Neural cell (in vitro differentiated cells): Measurements from ENCODE around the gene CYP1A2. TPM values are rescaled to one million over a fixed set of nuclear protein-coding genes. Genes with fewer than 3 reads are reported as not detected.
"Not testable (repeated sequence)": the region's sequence is repeated elsewhere in the genome, so short reads cannot be mapped to it uniquely, and the experiment has no call there.

Source experiments
- H2AFZ ChIP-seq: fragments of 200-600, 300-800 bp; sonication (generic), shearing (Covaris generic); 2 replicates; pipeline ENCODE4 v1.6.0; 2014; ENCODE audit warnings: low read depth, mild to moderate bottlenecking, antibody characterized with exemption, low read length, moderate library complexity
- H3F3A ChIP-seq: fragments of 200-600 bp; shearing (Covaris generic); 2 replicates; pipeline ENCODE4 v1.6.1; 2016; ENCODE audit warnings: mild to moderate bottlenecking, moderate library complexity, mixed read lengths, antibody characterized with exemption, low read length; ENCODE audit not compliant: insufficient read depth, poor library complexity, severe bottlenecking
- H3K27ac ChIP-seq: fragments of 200-600, 300-800 bp; sonication (generic), shearing (Covaris generic); 2 replicates; pipeline ENCODE4 v1.5.1; 2014; ENCODE audit warnings: mild to moderate bottlenecking, low read length, moderate library complexity
- H3K27me3 ChIP-seq: fragments of 300-800, 200-600 bp; sonication (generic), shearing (Covaris generic); 2 replicates; pipeline ENCODE4 v1.6.0; 2014; ENCODE audit warnings: mild to moderate bottlenecking, low read depth, low read length, moderate library complexity; ENCODE audit not compliant: insufficient read depth
- H3K36me3 ChIP-seq: fragments of 300-800, 200-600 bp; sonication (generic), shearing (Covaris generic); 2 replicates; pipeline ENCODE4 v1.5.1; 2014; ENCODE audit warnings: mild to moderate bottlenecking, antibody characterized with exemption, low read length, moderate library complexity; ENCODE audit not compliant: insufficient read depth
- H3K4me2 ChIP-seq: fragments of 300-800, 200-600 bp; sonication (generic), shearing (Covaris generic); 2 replicates; pipeline ENCODE4 v1.6.0; 2014; ENCODE audit warnings: mild to moderate bottlenecking, low read length
- H3K4me3 ChIP-seq: fragments of 300-800, 200-600 bp; sonication (generic), shearing (Covaris generic); 2 replicates; pipeline ENCODE4 v1.5.1; 2014; ENCODE audit warnings: mild to moderate bottlenecking, low read length, moderate library complexity
- H3K79me2 ChIP-seq: fragments of 200-600 bp; shearing (Covaris generic); replicated peaks from 2 replicates; pipeline ENCODE4 v1.6.0; 2014; ENCODE audit warnings: mild to moderate bottlenecking, low read length, moderate library complexity; ENCODE audit not compliant: insufficient read depth
- H3K9ac ChIP-seq: fragments of 300-800, 200-600 bp; sonication (generic), shearing (Covaris generic); 2 replicates; pipeline ENCODE4 v1.6.1; 2016; ENCODE audit warnings: mild to moderate bottlenecking, low read length, mixed read lengths
- H3K9me2 ChIP-seq: fragments of 200-600 bp; shearing (Covaris generic); 2 replicates; pipeline ENCODE4 v1.6.1; 2016; ENCODE audit warnings: mild to moderate bottlenecking, low read length, mixed read lengths; ENCODE audit not compliant: insufficient read depth
- H3K9me3 ChIP-seq: fragments of 200-600, 300-800 bp; sonication (generic), shearing (Covaris generic); 2 replicates; pipeline ENCODE4 v1.6.1; 2016; ENCODE audit warnings: mild to moderate bottlenecking, mixed run types, low read length, moderate library complexity, mixed read lengths
- H4K20me1 ChIP-seq: fragments of 200-600 bp; shearing (Covaris generic); 2 replicates; pipeline ENCODE4 v1.6.1; 2016; ENCODE audit warnings: mild to moderate bottlenecking, mixed run types; ENCODE audit not compliant: insufficient read depth
- CTCF ChIP-seq: fragments of 450-650 bp; IDR thresholded peaks from 2 replicates; pipeline ENCODE4 v1.5.1; 2014; ENCODE audit warnings: antibody characterized with exemption, mild to moderate bottlenecking, moderate library complexity; ENCODE audit not compliant: poor library complexity, severe bottlenecking
- EP300 ChIP-seq: fragments of 450-650 bp; conservative IDR thresholded peaks from 2 replicates; pipeline ENCODE4 v1.6.1; 2014; ENCODE audit warnings: antibody characterized with exemption, mild to moderate bottlenecking, moderate library complexity; ENCODE audit not compliant: poor library complexity, severe bottlenecking
- EZH2 ChIP-seq: fragments of 200-600, 300-800 bp; shearing (Covaris generic), sonication (generic); IDR thresholded peaks from 2 replicates; pipeline ENCODE4 v1.6.1; 2014; ENCODE audit warnings: antibody characterized with exemption, low read length, borderline replicate concordance, mild to moderate bottlenecking; ENCODE audit not compliant: insufficient read depth, poor library complexity, severe bottlenecking
- MXI1 ChIP-seq: fragments of 450-650 bp; conservative IDR thresholded peaks from 2 replicates; pipeline ENCODE4 v1.6.1; 2014; ENCODE audit warnings: antibody characterized with exemption, mild to moderate bottlenecking; ENCODE audit not compliant: poor library complexity, severe bottlenecking
- POLR2AphosphoS5 ChIP-seq: IDR thresholded peaks from 2 replicates; pipeline ENCODE4 v1.6.1; 2012
- RAD21 ChIP-seq: fragments of 450-650 bp; conservative IDR thresholded peaks from 2 replicates; pipeline ENCODE4 v1.6.1; 2014; ENCODE audit warnings: antibody characterized with exemption, mild to moderate bottlenecking, moderate library complexity
- REST ChIP-seq: IDR thresholded peaks from 2 replicates; pipeline ENCODE4 v1.6.1; 2012; ENCODE audit warnings: borderline replicate concordance
- SMC3 ChIP-seq: fragments of 450-650 bp; conservative IDR thresholded peaks from 2 replicates; pipeline ENCODE4 v1.6.1; 2014; ENCODE audit warnings: antibody characterized with exemption, mild to moderate bottlenecking, moderate library complexity; ENCODE audit not compliant: poor library complexity
- TAF1 ChIP-seq: IDR thresholded peaks from 2 replicates; pipeline ENCODE4 v1.6.1; 2012; ENCODE audit warnings: low read depth
- polyA plus RNA-seq: library from polyadenylated mRNA; depleted of rRNA; stranded (reverse); fragments of >200 nt; gene quantifications from 2 replicates; pipeline ENCODE4 v1.2.3, GENCODE V29; 2014

CYP1A2 gene
- polyA plus RNA-seq, 1 donor from 2014 or later, result not detected

- H3F3A ChIP-seq, result no peaks in the 10 kb centered on the region
- H3K9me2 ChIP-seq, result no peaks in the 10 kb centered on the region
- TF ChIP-seq MXI1 (no peak), SMC3 (no peak), CTCF (no peak), EP300 (no peak), POLR2AphosphoS5 (no peak), REST (no peak), RAD21 (no peak), EZH2 (no peak), TAF1 (no peak)
- H3K27ac ChIP-seq, result no peak overlapping the region
- no peaks in the 10 kb centered on the region for H3K27me3 ChIP-seq
- H4K20me1 ChIP-seq, result no peaks in the 10 kb centered on the region
- H3K4me3 ChIP-seq, result no peak overlapping the region
- no peaks in the 10 kb centered on the region for H3K9me3 ChIP-seq
- H3K79me2 ChIP-seq, result no peaks in the 10 kb centered on the region
- no peaks in the 10 kb centered on the region for H3K36me3 ChIP-seq
- no peak overlapping the region for H2AFZ ChIP-seq
- H3K9ac ChIP-seq, result no peak overlapping the region
- no peak overlapping the region for H3K4me2 ChIP-seq
These were observed 15.4 kb upstream of the CYP1A2 start for GRCh38 chr15:74733269-74733668.

GRCh38 chr15:74735305-74735704 is 13.3 kb upstream of the CYP1A2 start:
- H3K36me3 ChIP-seq, result no peaks in the 10 kb centered on the region
- no peaks in the 10 kb centered on the region for H3F3A ChIP-seq
- TF ChIP-seq RAD21, result no peak

GRCh38 chr15:74738239-74738638 is 10.4 kb upstream of the CYP1A2 start:
- H3K27ac ChIP-seq, H3K9me2 ChIP-seq, H3K4me2 ChIP-seq, H3K36me3 ChIP-seq, H3K4me3 ChIP-seq, H3K9ac ChIP-seq, H3K9me3 ChIP-seq, H4K20me1 ChIP-seq, H3K27me3 ChIP-seq, H3K79me2 ChIP-seq, H3F3A ChIP-seq, H2AFZ ChIP-seq: not testable (repeated sequence)

More at GRCh38 chr15:74735305-74735704, 13.3 kb upstream of the CYP1A2 start:
- Histone ChIP-seq H3K79me2 (no peaks in the 10 kb centered on the region), H3K4me3 (no peak overlapping the region), H3K27ac (no peak overlapping the region), H3K27me3 (no peaks in the 10 kb centered on the region), H2AFZ (no peak overlapping the region), H3K9me3 (no peaks in the 10 kb centered on the region), H4K20me1 (no peaks in the 10 kb centered on the region), H3K9me2 (no peaks in the 10 kb centered on the region), H3K4me2 (no peak overlapping the region), H3K9ac (no peak overlapping the region)
